H1 (cell line): ENCODE results near the gene FZD4. TPM values are rescaled to one million over a fixed set of nuclear protein-coding genes. Genes with fewer than 3 reads are reported as not detected.

ENCODE experiments used
- CTCF ChIA-PET: fragments of 300-600 bp; sonication (Branson Sonifier 250); formaldehyde crosslinking; loops from one replicate; lab custom pipeline; 2021; ENCODE audit not compliant: partially characterized antibody; lab: Charles Lee
- POLR2A ChIA-PET: fragments of 300-600 bp; sonication (Branson Sonifier 250); formaldehyde crosslinking; loops from one replicate; lab custom pipeline; 2021; ENCODE audit warnings: inconsistent platforms; ENCODE audit not compliant: partially characterized antibody; lab: Charles Lee
- DNase-seq, 2 experiments: peaks; one replicate each; pipeline versions ENCODE4 v3.0.0 to v3.0.0-alpha.2; 2010 to 2022; ENCODE audit warnings: low spot score in 2 of 2, low read depth in 1 of 2, mixed read lengths in 1 of 2
- FAIRE-seq: peaks from 2 replicates; lab custom pipeline; 2011; peaks lifted over from hg19 to GRCh38; lab: Jason Lieb, UNC
- H2AFZ ChIP-seq: 2 replicates; pipeline ENCODE4 v1.8.1; 2012; ENCODE audit warnings: low read length, inconsistent platforms
- H2AK5ac ChIP-seq: 2 replicates; pipeline ENCODE4 v1.6.1; 2013; ENCODE audit warnings: low read depth, low read length
- H2BK120ac ChIP-seq: replicated peaks from 2 replicates; pipeline ENCODE3; 2013; ENCODE audit warnings: low read depth, low read length, inconsistent platforms
- H2BK12ac ChIP-seq: 2 replicates; pipeline ENCODE4 v1.6.1; 2013; ENCODE audit warnings: low read depth, low read length
- H2BK15ac ChIP-seq: 2 replicates; pipeline ENCODE4 v1.6.1; 2013; ENCODE audit warnings: low read length
- H2BK20ac ChIP-seq: 2 replicates; pipeline ENCODE4 v1.6.1; 2013; ENCODE audit warnings: low read length
- H2BK5ac ChIP-seq: 2 replicates; pipeline ENCODE4 v1.6.1; 2013; ENCODE audit warnings: low read depth, low read length
- H3K14ac ChIP-seq: 2 replicates; pipeline ENCODE4 v1.6.1; 2013; ENCODE audit warnings: inconsistent platforms; ENCODE audit not compliant: insufficient read length
- H3K18ac ChIP-seq: 2 replicates; pipeline ENCODE4 v1.6.1; 2013; ENCODE audit warnings: low read length; ENCODE audit errors: extremely low read depth
- H3K23ac ChIP-seq: 2 replicates; pipeline ENCODE4 v1.6.1; 2013; ENCODE audit warnings: inconsistent platforms; ENCODE audit not compliant: insufficient read length
- H3K23me2 ChIP-seq: 2 replicates; pipeline ENCODE4 v1.6.1; 2013; ENCODE audit warnings: low read depth, low read length
- H3K27ac ChIP-seq: 2 replicates; pipeline ENCODE4 v1.6.1; 2011; ENCODE audit warnings: low read depth, low read length, inconsistent platforms
- H3K27me3 ChIP-seq, 4 experiments: replicated peaks in 1 of 4; 1 replicate in 1 of 4; 2 replicates in 3 of 4; pipeline versions ENCODE4 v1.6.1 to v1.8.1; 2011 to 2013; ENCODE audit warnings: low read length in 3 of 4, mild to moderate bottlenecking in 3 of 4, inconsistent platforms in 2 of 4, mixed read lengths in 2 of 4, moderate library complexity in 1 of 4; ENCODE audit not compliant: control insufficient read depth in 3 of 4, insufficient read depth in 3 of 4; ENCODE audit errors: extremely low read depth in 1 of 4
- H3K36me3 ChIP-seq, 4 experiments: 2 replicates each; pipeline versions ENCODE4 v1.6.1 to v1.8.1; 2011 to 2013; ENCODE audit warnings: mild to moderate bottlenecking in 4 of 4, low read length in 3 of 4, moderate library complexity in 2 of 4, control low read depth in 1 of 4, inconsistent platforms in 1 of 4; ENCODE audit not compliant: insufficient read depth in 4 of 4, control insufficient read depth in 2 of 4
- H3K4ac ChIP-seq: replicated peaks from 2 replicates; pipeline ENCODE3; 2013; ENCODE audit warnings: low read length, low read depth, mixed read lengths, inconsistent platforms; ENCODE audit not compliant: insufficient read length
- H3K4me1 ChIP-seq, 4 experiments: replicated peaks in 1 of 4; 1 replicate in 1 of 4; 2 replicates in 3 of 4; pipeline versions ENCODE4 v1.6.1 to v1.8.1; 2011 to 2013; ENCODE audit warnings: low read length in 3 of 4, inconsistent platforms in 2 of 4, mixed read lengths in 1 of 4; ENCODE audit not compliant: insufficient read depth in 4 of 4, control insufficient read depth in 3 of 4
- H3K4me2 ChIP-seq, 2 experiments: 2 replicates each; pipeline versions ENCODE4 v1.6.1 to v1.8.1; 2011 to 2013; ENCODE audit warnings: low read depth in 2 of 2, low read length in 2 of 2, control low read depth in 1 of 2, inconsistent platforms in 1 of 2, mild to moderate bottlenecking in 1 of 2; ENCODE audit not compliant: insufficient read depth in 1 of 2
- H3K4me3 ChIP-seq, 4 experiments: fragments of 200-600, 300-600 bp in 1 of 4; sonication (generic), shearing (Covaris generic), sonication (Bioruptor Twin) in 1 of 4; 2 replicates each; pipeline versions ENCODE4 v1.5.1 to v1.8.1; 2011 to 2016; ENCODE audit warnings: low read length in 4 of 4, low read depth in 3 of 4, control low read depth in 2 of 4, inconsistent platforms in 2 of 4, mild to moderate bottlenecking in 2 of 4, mixed read lengths in 1 of 4, moderate library complexity in 1 of 4; ENCODE audit not compliant: insufficient read depth in 2 of 4; ENCODE audit errors: extremely low read depth in 1 of 4
- H3K56ac ChIP-seq: replicated peaks from 2 replicates; pipeline ENCODE3; 2013; ENCODE audit warnings: low read depth, mild to moderate bottlenecking, mixed read lengths, low read length, inconsistent platforms; ENCODE audit not compliant: insufficient read length
- H3K79me1 ChIP-seq: 2 replicates; pipeline ENCODE4 v1.6.1; 2013; ENCODE audit warnings: low read depth, low read length, control low read depth
- H3K79me2 ChIP-seq, 2 experiments: 2 replicates each; pipeline versions ENCODE4 v1.6.1 to v1.8.1; 2012 to 2013; ENCODE audit warnings: low read length in 2 of 2, mild to moderate bottlenecking in 2 of 2, inconsistent platforms in 1 of 2; ENCODE audit not compliant: insufficient read depth in 2 of 2, control insufficient read depth in 1 of 2
- H3K9ac ChIP-seq, 4 experiments: replicated peaks in 1 of 4; 1 replicate in 1 of 4; 2 replicates in 3 of 4; pipeline versions ENCODE4 v1.6.1 to v1.8.1; 2011 to 2013; ENCODE audit warnings: low read depth in 3 of 4, low read length in 3 of 4, control low read depth in 2 of 4, mild to moderate bottlenecking in 2 of 4, moderate library complexity in 2 of 4, inconsistent platforms in 1 of 4; ENCODE audit errors: extremely low read depth in 1 of 4
- H3K9me3 ChIP-seq, 2 experiments: 2 replicates each; pipeline versions ENCODE4 v1.6.1 to v1.8.1; 2012 to 2013; ENCODE audit warnings: mild to moderate bottlenecking in 2 of 2, moderate library complexity in 2 of 2, control low read depth in 1 of 2, inconsistent platforms in 1 of 2, low read depth in 1 of 2, low read length in 1 of 2, mixed read lengths in 1 of 2; ENCODE audit not compliant: insufficient read depth in 2 of 2
- H4K20me1 ChIP-seq, 2 experiments: replicated peaks in 1 of 2; 2 replicates each; pipeline versions ENCODE3 to v1.8.1; 2011 to 2013; ENCODE audit warnings: inconsistent platforms in 2 of 2, low read length in 2 of 2, mild to moderate bottlenecking in 1 of 2; ENCODE audit not compliant: insufficient read depth in 2 of 2, control insufficient read depth in 1 of 2
- H4K5ac ChIP-seq: 2 replicates; pipeline ENCODE4 v1.6.1; 2013; ENCODE audit warnings: low read length, low read depth, mixed read lengths, inconsistent platforms; ENCODE audit not compliant: insufficient read length
- H4K8ac ChIP-seq: 2 replicates; pipeline ENCODE4 v1.8.0; 2013; ENCODE audit warnings: mild to moderate bottlenecking, moderate library complexity, low read length, inconsistent platforms; ENCODE audit not compliant: insufficient read depth; ENCODE audit errors: extremely low read depth
- H4K91ac ChIP-seq: replicated peaks from 2 replicates; pipeline ENCODE3; 2013; ENCODE audit warnings: low read length, mixed read lengths, inconsistent platforms; ENCODE audit not compliant: insufficient read length
- HDAC2 ChIP-seq, 2 experiments: fragments of 300-600 bp in 1 of 2; sonication (generic) in 1 of 2; IDR thresholded peaks; 2 replicates each; pipeline ENCODE4 v1.6.1; 2011 to 2012; ENCODE audit warnings: low read depth in 2 of 2, low read length in 2 of 2, mild to moderate bottlenecking in 2 of 2, moderate library complexity in 2 of 2, borderline replicate concordance in 1 of 2, inconsistent platforms in 1 of 2
- PHF8 ChIP-seq: fragments of 200-600 bp; sonication (generic); conservative IDR thresholded peaks from 2 replicates; pipeline ENCODE4 v1.7.1; 2012; ENCODE audit warnings: low read depth, mild to moderate bottlenecking, inconsistent platforms, low read length, moderate library complexity
- RBBP5 ChIP-seq: IDR thresholded peaks from 2 replicates; pipeline ENCODE4 v1.7.1; 2012; ENCODE audit warnings: low read depth, mild to moderate bottlenecking, inconsistent platforms, low read length, moderate library complexity, borderline replicate concordance
- RFX5 ChIP-seq: IDR thresholded peaks from 2 replicates; pipeline ENCODE4 v1.6.1; 2011; ENCODE audit warnings: low read depth, low read length, improper control_type of control experiment, borderline replicate concordance
- SIN3A ChIP-seq, 2 experiments: IDR thresholded peaks in 1 of 2; conservative IDR thresholded peaks in 1 of 2; 2 replicates each; pipeline ENCODE4 v1.6.1; 2011 to 2012; ENCODE audit warnings: low read length in 2 of 2, improper control_type of control experiment in 1 of 2, low read depth in 1 of 2, mild to moderate bottlenecking in 1 of 2
- SIRT6 ChIP-seq: IDR thresholded peaks from one replicate; pipeline ENCODE4 v1.7.1; 2012; ENCODE audit warnings: low read length, inconsistent platforms
- SRF ChIP-seq: IDR thresholded peaks from 2 replicates; pipeline ENCODE4 v1.6.1; 2011; ENCODE audit warnings: mild to moderate bottlenecking, low read depth, low read length, moderate library complexity
- TAF7 ChIP-seq: optimal IDR thresholded peaks from 2 replicates; pipeline ENCODE3; 2011; ENCODE audit warnings: low read depth, mild to moderate bottlenecking, inconsistent platforms, low read length, moderate library complexity, borderline replicate concordance
- YY1 ChIP-seq: IDR thresholded peaks from 2 replicates; pipeline ENCODE4 v1.6.1; 2011; ENCODE audit warnings: low read depth, mild to moderate bottlenecking, low read length
- WGBS, 2 experiments: shearing (Covaris generic) in 1 of 2; methylation state at CpG; one replicate each; pipeline versions ENCODE4 v1.1.6 to v1.1.7; 2013 to 2015; ENCODE audit warnings: low lambda C conversion rate in 2 of 2, mixed read lengths in 2 of 2, inconsistent platforms in 1 of 2, low coverage in 1 of 2, missing lambda C conversion rate in 1 of 2; ENCODE audit not compliant: insufficient replicate concordance in 2 of 2, insufficient coverage in 1 of 2, insufficient read length in 1 of 2; ENCODE audit errors: extremely low coverage in 1 of 2, missing lambda C conversion rate in 1 of 2; 5-methylcytosine and 5-hydroxymethylcytosine counted together
- polyA plus RNA-seq, 7 experiments: library from polyadenylated mRNA; depleted of rRNA in 3 of 7; stranded (reverse) in 5 of 7; unstranded in 2 of 7; fragments of >200 nt in 5 of 7; fragments of 200-250 nt in 2 of 7; gene quantifications; 1 replicate in 5 of 7; 2 replicates in 1 of 7; 4 replicates in 1 of 7; pipeline versions ENCODE4 v1.2.1 to v1.2.3, GENCODE V29; 2011 to 2013; ENCODE audit warnings: missing spikeins in 2 of 7, mixed read lengths in 2 of 7
- total RNA-seq: library from RNA; stranded (reverse); fragmentation: NEBNext Ultra II Directional; extraction: Animal tissue kit (Norgen Biotek cat#: 25700); gene quantifications from 2 replicates; pipeline ENCODE4 v1.2.1, GENCODE V29; 2021

The FZD4 gene
- total and polyA plus RNA-seq, 2 of the 8 experiments (the other 6 are each of a cell fraction or from before 2014, with no cell fraction given): 3.1 to 7.1 TPM

- no peak for TF ChIP-seq HDAC2 (IDR thresholded peaks at IDR 0.05; ENCODE audit: borderline replicate concordance in 1 of 2, low read depth in 2 of 2, low read length in 2 of 2)
- TF ChIP-seq RBBP5: no peak
- TF ChIP-seq RFX5: no peak
- TF ChIP-seq SIN3A (conservative IDR thresholded peaks at IDR 0.05 in 1 of 2, IDR thresholded peaks at IDR 0.05 in 1 of 2; ENCODE audit: low read depth in 1 of 2, low read length in 2 of 2): no peak
- TF ChIP-seq SRF: no peak
- TF ChIP-seq SIRT6: no peak
- no peak for TF ChIP-seq TAF7
- TF ChIP-seq PHF8: no peak
- no peak for TF ChIP-seq YY1
- H3K4me3 ChIP-seq: peak overlapping the region in 1 of 4 experiments; percentile 96; a peak in 2 of 8 replicates
Measured at GRCh38 chr11:86956905-86957195, 1.7 kb upstream of the FZD4 start.

More at GRCh38 chr11:86956905-86957195, 1.7 kb upstream of the FZD4 start:
- POLR2A ChIA-PET: no interaction called here
- Histone ChIP-seq H3K23me2 (peaks cover 12% of the 10 kb centered on the region), H2BK12ac (no peak overlapping the region), H3K27ac (no peak overlapping the region), H3K4ac (no peak overlapping the region), H2BK120ac (no peak overlapping the region), H4K20me1 (no peaks in the 10 kb centered on the region), H3K18ac (no peak overlapping the region), H3K23ac (no peak overlapping the region), H3K56ac (no peak overlapping the region), H3K4me1 (peaks cover 0 to 12% (median 10%) of the 10 kb centered on the region in 4 experiments; a peak in 4 of 7 replicates), H3K4me2 (peak overlapping the region; percentile 76 to 94; a peak in 3 of 4 replicates), H3K9me3 (peaks cover 0 to 7% of the 10 kb centered on the region in 2 experiments; a peak in 3 of 4 replicates), H3K79me2 (peaks cover 0 to 3% of the 10 kb centered on the region in 2 experiments; a peak in 1 of 4 replicates), H3K36me3 (peaks cover 0 to 4% (median 1%) of the 10 kb centered on the region in 4 experiments; a peak in 3 of 8 replicates), H3K14ac (no peak overlapping the region), H2BK15ac (no peak overlapping the region), H3K9ac (no peak overlapping the region), H2BK5ac (no peak overlapping the region), H2AK5ac (no peak overlapping the region), H3K79me1 (0 out of 2 replicates have a peak, but pooled peaks cover 2% of the 10 kb centered on the region), H4K91ac (no peak overlapping the region), H4K8ac (no peak overlapping the region), H3K27me3 (peaks cover 5 to 10% (median 8%) of the 10 kb centered on the region in 4 experiments), H4K5ac (no peak overlapping the region), H2BK20ac (no peak overlapping the region), H2AFZ (no peak overlapping the region)
- DNase-seq (no peak), FAIRE-seq (no peak)
- CTCF ChIA-PET: interaction anchor here (0.8 to 3.8 kb wide), 10 partner anchors 10 to 464 kb away, joined by 3 to 18 read pairs (median 4); no protein-coding TSS in a partner anchor
- 90% methylated on average over 2 of the region's 2 CpGs; no CpG with 5 or more reads in 1 of the 2 experiments for WGBS, 2 experiments
